PFSK-1 (cell line): Measurements from ENCODE around the gene NLRP6.

Experiments used
- FOXP2 ChIP-seq: optimal IDR thresholded peaks from 2 replicates; pipeline ENCODE3; 2011; ENCODE audit warnings: borderline replicate concordance, control low read depth, inconsistent platforms; ENCODE audit not compliant: insufficient read depth; ENCODE audit errors: extremely low read length, extremely low read depth
- POLR2AphosphoS5 ChIP-seq: IDR thresholded peaks from 2 replicates; pipeline ENCODE4 v1.6.1; 2012; ENCODE audit warnings: low read depth, mild to moderate bottlenecking, control low read depth, low read length, moderate library complexity
- SIN3A ChIP-seq: IDR thresholded peaks from 2 replicates; pipeline ENCODE4 v1.6.1; 2012; ENCODE audit warnings: mild to moderate bottlenecking, low read length, moderate library complexity, borderline replicate concordance; ENCODE audit not compliant: insufficient read depth
- TAF1 ChIP-seq: IDR thresholded peaks from 2 replicates; pipeline ENCODE4 v1.6.1; 2012; ENCODE audit warnings: low read length, control low read depth, borderline replicate concordance; ENCODE audit not compliant: insufficient read depth
- TF ChIP-seq, protein P1 (sequence below), 2 experiments: IDR thresholded peaks; 2 replicates each; pipeline versions ENCODE4 v1.6.1 to v1.8.0; 2011 to 2012; ENCODE audit warnings: low read depth in 2 of 2, low read length in 2 of 2, control low read depth in 1 of 2, inconsistent platforms in 1 of 2, mild to moderate bottlenecking in 1 of 2, moderate library complexity in 1 of 2; ENCODE audit not compliant: insufficient read depth in 1 of 2

The NLRP6 gene

DNA sequence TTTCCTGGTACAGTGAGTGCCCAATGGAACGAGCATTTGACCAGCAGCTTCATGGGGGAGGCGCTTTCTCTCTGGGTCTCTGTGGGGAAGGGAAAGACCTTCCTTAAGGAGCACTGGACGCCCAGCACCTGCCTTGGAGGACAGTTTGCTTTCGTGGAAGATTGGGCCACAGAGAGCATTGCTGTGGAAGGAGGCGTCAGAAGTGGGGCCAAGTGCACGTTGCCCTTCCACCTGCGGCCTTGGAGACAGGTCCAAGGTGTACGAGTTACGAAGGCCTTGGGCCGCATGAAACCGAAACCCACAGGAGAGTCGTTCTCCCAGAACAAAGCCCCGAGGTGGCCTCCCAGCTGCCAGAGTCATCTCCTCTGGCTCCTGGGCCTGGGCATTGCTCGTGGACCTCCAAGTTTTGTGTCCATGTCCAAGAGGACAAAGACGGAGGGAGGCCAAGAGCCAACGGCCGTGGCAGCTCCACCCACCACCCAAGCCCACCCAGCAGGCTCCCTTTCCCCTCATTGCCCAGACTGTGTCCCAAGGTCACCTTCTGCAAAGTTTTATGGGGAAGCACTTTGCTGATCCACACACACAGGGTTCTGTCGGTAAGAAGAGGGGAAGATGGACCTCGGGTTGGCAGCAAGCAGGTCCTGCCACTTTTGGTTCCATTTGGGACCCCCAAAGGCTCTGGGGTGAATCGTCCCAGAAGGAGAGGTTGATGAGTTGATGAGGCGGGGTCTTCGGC is 5.8 kb upstream of the NLRP6 start:
- TF ChIP-seq SIN3A (no peak), POLR2AphosphoS5 (no peak)

DNA sequence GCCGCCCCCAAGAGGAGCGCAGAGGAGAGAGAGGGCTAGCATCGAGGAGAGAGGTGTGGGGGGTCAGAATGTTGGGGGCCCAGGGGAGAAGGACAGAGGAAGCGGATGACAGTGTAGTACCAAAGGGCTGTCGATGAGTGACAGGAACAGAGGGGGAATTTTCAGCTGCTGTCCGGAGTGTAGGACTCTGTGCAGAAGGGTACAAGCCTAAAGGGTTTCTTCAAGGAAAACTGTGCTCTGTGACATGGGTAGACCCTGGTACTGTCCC is 5.3 kb upstream of the NLRP6 start:
- no peak for TF ChIP-seq POLR2AphosphoS5
- TF ChIP-seq SIN3A = no peak
- no peak for TF ChIP-seq TAF1
- TF ChIP-seq, protein P1, sequence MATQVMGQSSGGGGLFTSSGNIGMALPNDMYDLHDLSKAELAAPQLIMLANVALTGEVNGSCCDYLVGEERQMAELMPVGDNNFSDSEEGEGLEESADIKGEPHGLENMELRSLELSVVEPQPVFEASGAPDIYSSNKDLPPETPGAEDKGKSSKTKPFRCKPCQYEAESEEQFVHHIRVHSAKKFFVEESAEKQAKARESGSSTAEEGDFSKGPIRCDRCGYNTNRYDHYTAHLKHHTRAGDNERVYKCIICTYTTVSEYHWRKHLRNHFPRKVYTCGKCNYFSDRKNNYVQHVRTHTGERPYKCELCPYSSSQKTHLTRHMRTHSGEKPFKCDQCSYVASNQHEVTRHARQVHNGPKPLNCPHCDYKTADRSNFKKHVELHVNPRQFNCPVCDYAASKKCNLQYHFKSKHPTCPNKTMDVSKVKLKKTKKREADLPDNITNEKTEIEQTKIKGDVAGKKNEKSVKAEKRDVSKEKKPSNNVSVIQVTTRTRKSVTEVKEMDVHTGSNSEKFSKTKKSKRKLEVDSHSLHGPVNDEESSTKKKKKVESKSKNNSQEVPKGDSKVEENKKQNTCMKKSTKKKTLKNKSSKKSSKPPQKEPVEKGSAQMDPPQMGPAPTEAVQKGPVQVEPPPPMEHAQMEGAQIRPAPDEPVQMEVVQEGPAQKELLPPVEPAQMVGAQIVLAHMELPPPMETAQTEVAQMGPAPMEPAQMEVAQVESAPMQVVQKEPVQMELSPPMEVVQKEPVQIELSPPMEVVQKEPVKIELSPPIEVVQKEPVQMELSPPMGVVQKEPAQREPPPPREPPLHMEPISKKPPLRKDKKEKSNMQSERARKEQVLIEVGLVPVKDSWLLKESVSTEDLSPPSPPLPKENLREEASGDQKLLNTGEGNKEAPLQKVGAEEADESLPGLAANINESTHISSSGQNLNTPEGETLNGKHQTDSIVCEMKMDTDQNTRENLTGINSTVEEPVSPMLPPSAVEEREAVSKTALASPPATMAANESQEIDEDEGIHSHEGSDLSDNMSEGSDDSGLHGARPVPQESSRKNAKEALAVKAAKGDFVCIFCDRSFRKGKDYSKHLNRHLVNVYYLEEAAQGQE (IDR thresholded peaks at IDR 0.05; ENCODE audit: insufficient read depth in 1 of 2, low read depth in 2 of 2, low read length in 2 of 2) = no peak
- no peak for TF ChIP-seq FOXP2

DNA sequence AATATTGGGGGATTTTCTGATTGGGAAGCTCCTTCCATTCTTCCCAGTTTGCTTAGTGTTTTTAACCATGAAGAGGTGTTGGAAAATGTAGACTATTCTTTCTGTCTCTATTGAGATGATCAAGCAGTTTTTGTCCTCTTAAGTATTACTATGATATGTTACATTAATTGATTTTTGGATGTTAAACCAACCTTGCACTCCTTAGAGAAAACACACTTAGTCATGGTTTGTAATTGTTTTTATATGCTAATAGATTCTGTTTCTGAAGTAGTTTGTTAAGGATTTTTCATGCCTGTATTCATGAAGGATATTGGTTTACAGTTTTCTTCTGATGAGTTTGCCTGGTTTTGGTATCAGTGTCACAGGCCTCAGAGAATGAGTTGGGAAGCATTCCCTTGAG is 2.0 kb upstream of the NLRP6 start:
- TF ChIP-seq POLR2AphosphoS5 (no peak), TAF1 (no peak), SIN3A (no peak)

DNA sequence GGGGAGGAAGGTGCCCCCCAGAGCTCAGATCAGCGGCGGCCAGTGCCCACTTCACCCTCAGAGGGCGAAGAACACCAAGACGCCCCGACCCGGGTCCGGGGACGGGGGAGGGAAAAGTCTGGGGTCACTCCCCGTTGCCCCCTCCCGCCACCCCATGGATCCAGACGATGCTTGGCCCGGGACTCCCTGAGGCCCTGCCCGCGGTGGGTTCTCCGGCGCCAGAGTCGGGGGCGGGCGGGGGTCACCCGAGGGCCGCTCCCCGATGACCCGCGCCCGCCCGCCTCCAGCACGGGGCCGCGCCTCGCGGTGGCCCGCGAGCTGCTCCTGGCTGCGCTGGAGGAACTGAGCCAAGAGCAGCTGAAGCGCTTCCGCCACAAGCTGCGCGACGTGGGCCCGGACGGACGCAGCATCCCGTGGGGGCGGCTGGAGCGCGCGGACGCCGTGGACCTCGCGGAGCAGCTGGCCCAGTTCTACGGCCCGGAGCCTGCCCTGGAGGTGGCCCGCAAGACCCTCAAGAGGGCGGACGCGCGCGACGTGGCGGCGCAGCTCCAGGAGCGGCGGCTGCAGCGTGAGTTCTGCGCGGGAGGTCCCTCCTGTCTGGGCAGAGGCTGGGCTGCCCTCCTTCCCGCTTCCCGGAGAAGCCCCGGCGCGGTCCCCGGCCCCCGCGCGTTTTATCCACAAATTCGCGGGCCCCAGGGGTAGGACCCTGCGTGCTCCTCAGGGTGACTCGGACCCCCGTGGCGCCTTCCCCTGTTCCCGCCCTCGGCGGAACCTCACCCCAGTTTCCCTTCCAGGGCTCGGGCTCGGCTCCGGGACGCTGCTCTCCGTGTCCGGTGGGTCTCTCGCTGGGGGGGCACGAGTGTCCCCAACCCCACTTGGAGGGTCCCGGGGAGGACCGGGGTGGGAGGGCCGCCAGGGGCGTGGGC is 1.1 kb downstream of the NLRP6 start:
- TF ChIP-seq FOXP2 (no peak), TAF1 (no peak), POLR2AphosphoS5 (no peak), SIN3A (no peak)
- TF ChIP-seq, protein P1 (IDR thresholded peaks at IDR 0.05; ENCODE audit: insufficient read depth in 1 of 2, low read depth in 2 of 2, low read length in 2 of 2) = no peak

DNA sequence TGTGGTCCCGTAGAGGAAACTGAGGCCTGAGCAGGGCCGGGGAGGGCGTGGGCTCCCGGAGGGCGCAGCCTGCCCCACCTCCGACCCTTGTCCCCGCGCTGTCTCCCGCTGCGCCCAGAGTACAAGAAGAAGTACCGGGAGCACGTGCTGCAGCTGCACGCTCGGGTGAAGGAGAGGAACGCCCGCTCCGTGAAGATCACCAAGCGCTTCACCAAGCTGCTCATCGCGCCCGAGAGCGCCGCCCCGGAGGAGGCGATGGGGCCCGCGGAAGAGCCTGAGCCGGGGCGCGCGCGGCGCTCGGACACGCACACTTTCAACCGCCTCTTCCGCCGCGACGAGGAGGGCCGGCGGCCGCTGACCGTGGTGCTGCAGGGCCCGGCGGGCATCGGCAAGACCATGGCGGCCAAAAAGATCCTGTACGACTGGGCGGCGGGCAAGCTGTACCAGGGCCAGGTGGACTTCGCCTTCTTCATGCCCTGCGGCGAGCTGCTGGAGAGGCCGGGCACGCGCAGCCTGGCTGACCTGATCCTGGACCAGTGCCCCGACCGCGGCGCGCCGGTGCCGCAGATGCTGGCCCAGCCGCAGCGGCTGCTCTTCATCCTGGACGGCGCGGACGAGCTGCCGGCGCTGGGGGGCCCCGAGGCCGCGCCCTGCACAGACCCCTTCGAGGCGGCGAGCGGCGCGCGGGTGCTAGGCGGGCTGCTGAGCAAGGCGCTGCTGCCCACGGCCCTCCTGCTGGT is 1.9 kb downstream of the NLRP6 start:
- no peak for TF ChIP-seq POLR2AphosphoS5
- TF ChIP-seq, protein P1 (IDR thresholded peaks at IDR 0.05; ENCODE audit: insufficient read depth in 1 of 2, low read depth in 2 of 2, low read length in 2 of 2) = peak; percentile 81 to 92
